HG02970 (cell line): ENCODE data around the gene STYXL2.

Experiments used
- ATAC-seq: cut with Tn5 transposase; IDR thresholded peaks from one replicate; pipeline ENCODE4 v1.9.1; 2021; ENCODE audit warnings: mild to moderate bottlenecking, moderate library complexity, moderate number of reproducible peaks; ENCODE audit not compliant: unreplicated experiment, low FRiP score

The STYXL2 gene

DNA sequence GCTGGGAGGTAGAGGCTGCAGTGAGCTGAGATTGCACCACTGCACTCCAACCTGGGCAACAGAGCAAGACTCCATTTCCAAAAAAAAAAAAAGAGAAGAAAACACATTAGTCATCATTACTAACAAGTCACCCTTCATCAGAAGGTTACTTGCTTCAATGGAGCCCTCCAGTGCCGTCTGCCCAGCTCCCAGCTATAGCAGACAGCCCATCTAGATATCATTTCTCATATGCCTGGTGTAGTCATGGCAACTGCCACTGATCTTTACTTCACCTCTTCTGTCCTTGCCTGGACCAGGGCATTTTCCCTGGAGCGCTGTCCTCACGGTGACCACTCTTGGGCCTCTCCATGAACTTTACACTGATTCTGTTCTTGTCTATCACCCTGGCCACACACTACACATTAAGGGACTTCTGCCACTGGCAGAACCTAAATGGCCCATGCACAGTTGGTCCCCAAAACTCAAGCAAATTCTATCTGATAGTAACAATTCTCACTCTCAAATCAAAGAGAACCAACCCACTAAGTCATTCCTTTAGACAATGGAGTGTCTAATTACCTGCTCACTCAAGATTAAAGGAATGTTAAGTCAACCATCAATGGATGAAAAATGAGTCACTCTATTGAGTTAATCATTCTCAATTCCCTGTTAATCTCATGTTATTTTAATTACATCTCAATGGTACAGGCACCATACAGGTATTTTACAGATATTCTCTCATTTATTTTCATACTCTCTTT is 16.6 kb upstream of the STYXL2 start:
- ATAC-seq, result no peak

DNA sequence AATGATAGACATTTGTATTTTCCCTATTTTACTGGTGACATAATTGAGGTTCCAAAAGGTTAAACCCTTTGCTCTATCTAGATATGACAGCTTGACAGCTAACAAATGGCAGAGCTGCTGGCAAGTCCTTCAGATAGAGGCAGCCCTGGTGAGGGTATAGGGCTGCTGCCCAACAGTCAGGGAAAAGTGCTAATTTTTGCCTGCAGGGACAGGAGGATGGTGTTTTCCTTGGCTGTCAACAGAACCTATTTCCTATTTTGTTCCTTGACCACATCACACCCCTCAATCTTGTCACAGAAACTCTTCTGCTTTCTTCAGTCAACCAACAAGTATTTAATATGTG is 16.0 kb upstream of the STYXL2 start:
- ATAC-seq, result no peak

DNA sequence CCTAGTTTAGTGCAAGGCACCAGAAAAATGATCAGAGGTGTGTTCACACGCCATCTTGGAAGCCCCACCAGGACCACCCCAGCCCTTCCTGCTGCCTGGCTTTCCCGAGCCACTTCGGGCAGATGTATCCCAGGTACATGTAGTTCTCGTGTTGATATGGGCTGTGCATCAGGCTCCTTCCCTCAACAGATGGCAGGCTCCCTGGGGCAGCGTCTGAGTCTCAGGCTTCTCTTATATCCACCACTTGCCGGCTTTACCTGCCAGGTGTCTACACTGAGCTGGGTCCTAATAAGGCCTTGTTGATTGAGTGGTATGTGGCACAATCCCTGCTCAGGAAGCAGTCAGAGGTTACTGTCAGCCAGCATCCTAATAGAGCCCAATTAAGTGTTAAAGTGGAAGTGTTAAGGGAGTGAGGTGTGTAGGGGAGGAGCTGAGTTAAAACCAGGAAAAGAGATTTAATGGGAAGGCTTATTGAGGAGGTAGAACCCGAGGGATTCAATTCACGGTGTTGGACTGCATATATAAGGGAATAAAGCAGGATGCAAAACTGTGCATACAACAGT is 12.2 kb upstream of the STYXL2 start:
- no peak for ATAC-seq

DNA sequence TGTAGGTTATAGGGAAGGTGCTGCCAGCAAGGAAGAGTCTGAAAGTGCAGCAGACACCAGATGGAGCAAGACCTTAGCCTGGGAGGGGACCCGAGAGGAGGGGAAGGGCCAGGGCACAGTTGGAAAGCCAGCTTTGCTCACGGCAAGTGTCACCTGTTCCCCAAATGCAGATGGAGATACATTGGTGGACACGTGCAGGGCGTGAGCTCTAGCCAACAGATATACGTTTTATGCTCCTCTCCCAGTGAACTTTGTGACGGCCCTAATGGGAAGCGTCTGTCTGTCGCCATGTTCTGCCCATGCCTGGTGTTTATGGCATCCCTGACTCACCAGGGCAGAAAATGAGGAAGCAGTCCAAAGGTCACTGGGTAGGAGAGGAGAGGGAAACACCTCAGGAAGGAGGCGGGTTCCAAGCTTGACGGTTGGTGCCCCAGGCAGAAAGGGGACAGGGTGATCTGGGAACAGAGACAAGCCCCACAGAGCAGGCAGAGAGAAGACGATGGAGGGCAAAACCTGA is 11.3 kb upstream of the STYXL2 start:
- no peak for ATAC-seq

DNA sequence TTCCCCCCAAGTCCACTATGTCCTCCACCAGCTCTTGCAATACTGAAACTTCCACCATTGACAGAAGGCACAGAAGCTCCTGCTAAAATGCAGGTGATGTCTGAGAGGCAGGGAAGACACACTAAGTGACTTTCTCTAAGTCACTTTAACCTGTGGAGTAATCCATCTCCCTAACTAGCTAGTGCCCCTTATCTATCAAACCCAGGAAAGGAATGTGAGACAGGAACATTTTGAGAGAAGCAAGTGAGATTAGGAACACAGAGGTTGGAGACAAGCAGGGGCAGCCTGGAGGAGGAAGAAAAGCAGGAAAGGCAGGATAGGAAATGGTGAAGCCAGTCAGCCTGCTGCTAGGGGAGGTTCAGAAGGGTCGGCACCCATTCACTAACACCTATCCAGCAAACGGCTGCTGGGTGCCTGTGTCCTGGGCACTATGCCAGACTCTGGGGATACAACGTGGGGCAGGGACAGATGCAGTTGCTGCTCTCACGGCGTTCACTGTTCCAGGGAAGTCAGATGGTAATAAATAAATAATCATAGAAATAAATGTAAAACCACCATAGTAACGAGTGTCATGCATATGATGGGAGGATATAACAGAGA is 10.7 kb upstream of the STYXL2 start:
- ATAC-seq, result no peak

DNA sequence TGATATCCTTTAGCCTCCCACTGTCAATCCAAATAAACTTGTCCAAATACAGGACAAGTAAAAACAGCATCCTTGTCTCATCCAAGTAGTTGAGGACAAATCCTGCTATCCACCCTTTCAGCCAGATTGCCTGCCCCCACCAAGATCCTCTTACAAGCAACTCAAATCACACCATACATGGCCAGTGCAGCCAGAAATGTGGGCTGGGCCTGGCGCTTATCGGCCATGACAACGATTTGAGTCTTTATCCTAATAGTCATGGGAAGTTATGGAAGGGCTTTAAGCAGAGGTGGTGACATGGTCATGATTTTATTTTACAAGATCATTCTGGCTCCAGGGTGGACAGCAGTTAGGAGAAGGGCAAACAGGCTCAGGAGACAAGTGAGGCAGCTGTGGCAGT is 10.0 kb upstream of the STYXL2 start:
- no peak for ATAC-seq

DNA sequence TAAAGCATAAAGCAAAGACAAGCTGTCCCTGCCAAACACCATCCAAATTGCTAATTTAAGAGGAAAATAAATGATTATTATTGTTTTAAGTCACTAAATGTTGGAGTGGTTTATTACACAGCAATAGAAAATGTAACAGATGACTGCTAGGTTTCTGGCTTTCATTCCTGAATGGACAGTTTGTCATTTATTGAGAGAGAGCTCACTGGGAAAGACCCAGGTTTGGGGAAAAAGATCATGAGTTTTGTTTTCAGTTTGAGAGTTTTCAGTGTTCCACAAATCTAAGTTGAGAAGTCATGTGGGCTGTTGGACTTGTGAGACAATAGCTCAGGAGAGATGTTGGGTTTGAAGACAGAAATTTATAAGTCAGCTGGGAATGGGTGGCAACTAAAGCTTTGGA is 9.1 kb upstream of the STYXL2 start:
- no peak for ATAC-seq

DNA sequence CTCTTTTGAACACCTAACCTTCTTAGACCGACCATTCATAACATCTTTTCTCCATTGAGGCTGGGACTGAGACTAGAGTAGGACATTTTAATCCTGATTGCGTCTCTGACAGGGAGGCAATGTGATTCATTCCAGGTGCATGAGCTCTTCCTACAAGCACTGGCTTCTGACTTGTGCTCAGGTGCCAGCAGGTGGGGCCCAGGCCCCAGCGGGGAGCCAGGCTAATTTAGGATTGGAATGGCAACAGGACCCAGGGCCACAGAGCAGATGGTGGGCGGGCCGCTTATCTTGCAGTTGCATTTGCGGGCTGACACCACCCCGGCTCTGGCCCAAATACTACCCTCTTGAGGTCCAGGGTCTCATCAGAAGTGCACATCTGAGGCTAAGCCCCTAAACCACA is 7.8 kb upstream of the STYXL2 start:
- ATAC-seq, result no peak

DNA sequence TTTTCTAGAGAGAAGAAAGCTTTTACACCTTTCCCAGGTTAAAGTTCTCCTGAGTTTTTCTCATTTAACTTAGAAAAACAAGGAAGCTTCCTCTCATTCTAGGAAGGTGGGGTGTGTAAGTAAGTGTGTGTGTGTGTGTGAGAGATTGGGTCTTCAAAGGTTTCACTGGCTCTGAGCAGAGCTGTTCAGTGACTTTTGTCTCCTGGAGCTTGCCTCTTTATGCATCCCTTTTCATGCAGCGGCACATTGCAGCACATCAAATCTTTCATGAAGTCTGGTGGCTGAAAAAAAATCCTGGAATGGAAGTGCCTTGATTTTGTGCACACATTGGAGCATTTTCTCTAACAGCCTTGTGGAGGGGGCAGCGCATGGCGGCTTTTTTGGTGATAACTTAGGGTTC is 7.1 kb upstream of the STYXL2 start:
- no peak for ATAC-seq

DNA sequence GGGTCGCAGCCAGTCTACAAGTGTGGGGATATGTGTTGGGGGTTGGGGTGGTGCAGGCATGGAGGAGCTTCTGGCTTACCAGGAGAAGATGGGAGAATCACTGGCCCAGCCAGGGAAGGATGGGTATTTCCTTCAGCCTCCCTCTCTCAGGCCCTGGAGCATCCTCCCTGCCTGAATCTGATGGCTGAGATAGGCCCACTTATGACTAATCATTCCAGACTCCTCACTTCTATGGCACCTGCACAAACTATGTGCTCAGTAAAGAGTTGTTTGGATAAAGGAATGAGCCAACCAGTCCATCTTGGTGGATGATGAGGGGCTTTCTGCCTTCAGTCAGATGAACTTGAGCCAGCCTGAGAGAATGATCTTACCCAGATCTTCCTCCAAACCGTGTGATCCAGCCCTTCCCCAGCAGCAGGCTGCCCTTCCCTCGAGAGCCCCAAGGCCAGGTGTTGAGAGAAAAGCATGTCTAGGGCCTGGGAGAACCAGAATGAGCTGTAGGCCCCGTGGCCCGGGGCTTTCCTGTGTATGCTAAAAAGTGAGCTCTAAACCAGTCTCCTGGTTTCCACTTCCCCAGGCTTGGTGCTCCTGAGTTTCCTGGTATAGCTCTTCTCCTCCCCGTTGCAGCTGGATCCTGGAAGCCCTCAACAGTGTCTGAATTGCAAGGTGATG is 5.0 kb upstream of the STYXL2 start:
- no peak for ATAC-seq

DNA sequence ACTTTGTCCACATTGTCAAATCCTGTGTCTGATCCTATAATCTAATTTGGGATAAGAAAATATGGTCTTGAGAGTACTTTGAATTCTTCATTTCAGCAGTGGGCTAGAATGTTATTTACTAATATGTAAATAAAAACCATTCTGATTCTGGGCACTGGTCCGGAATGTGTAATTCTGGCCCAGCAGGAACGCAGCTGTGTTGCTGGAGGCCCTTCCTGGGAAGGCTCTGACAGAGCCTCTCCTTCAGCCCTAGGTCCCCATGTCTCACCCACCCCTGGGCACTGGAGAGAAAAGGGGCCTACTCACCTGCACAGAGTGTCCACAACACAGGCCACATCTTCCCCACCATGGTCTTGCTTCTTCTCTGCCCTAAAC is 3.9 kb upstream of the STYXL2 start:
- no peak for ATAC-seq

DNA sequence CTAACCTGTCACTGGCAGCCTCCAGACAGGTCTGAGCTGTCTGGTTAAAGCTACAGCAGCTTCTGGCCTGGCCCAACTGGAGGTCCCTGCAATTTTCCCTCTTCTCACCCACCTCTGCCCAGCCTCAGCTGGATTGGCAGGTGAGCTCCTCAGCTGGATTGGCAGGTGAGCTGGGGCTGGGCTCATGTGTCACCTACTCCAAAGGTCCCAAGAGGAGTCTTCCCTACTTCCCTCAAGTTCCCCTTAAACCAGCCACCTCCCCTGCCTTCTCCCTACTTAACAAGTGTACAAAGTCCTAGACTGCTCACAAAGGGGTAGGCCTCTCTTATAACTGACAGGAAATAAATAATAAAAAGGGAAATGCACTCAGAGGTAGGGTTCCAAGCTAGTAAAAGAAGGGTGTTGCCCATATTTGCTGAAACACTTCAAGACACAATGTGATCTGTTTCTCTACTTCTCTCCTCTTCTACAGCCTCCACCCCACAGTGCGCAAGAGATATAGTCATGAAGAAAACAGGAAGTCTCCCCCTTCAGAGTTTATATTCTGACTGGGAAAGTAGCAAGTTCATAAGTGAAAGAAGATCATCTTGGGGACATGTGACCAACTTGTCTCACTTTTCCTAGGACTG is 3.4 kb upstream of the STYXL2 start, which contains the start of gene GPA33:
Gene GPA33, minus strand, starts transcription at position 64 of the 629 bp plus-strand sequence. CDS start 90 bp downstream, outside the sequence.
- ATAC-seq, result no peak

DNA sequence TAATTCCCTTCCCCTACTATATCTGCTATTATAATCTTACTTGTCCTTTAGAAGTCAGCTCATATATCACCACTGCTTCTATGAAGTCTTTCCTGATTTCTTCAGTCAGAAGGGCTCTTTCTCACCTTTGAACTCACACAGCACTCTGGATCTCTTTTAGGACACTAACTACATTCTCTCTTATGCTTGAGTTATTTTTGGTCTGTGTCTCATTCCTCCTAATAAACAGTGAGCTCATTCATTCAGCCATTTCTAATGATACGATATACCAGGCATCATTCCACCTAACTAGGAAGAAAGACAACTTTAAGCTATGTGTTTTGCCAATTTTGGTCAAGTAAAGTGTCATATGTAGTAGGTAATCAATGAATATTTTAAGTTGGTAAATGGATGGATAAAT is 1.2 kb upstream of the STYXL2 start:
- no peak for ATAC-seq

DNA sequence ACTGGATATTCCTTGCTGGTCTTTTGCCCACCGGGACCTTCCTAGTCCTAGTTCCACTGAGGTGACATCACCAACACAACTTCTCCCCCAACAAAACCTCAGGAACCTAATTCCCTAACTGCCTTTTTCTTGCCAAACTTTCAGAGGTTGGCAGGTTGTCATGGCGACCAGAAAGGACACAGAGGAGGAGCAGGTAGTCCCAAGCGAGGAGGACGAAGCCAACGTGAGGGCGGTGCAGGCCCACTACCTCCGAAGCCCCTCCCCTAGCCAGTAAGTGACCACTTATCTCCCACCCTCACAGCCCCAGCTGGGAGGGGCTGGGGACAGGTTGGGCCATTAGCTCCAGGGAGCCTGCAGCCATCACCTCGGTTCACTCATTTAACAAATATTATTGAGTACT is 815 bp downstream of the STYXL2 start:
- no peak for ATAC-seq

DNA sequence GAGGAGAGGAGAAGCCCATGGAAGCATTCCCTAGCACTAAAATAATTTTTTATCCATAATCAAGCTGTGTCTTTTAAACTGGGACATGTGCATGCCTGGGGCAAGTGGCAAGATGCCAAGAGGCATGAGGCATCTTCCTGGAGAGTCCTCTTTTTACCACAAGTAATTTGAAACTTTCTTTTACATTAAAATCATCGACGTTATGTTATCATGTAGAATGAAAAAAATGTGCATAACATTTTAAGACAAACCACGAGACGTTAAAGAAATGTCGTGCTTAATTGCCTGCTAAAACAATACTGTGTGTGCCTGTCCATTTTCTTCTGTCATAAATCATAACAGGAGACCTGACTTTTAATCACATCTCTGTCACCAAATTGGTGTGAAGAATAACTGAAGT is 1.5 kb downstream of the STYXL2 start:
- ATAC-seq, result no peak

DNA sequence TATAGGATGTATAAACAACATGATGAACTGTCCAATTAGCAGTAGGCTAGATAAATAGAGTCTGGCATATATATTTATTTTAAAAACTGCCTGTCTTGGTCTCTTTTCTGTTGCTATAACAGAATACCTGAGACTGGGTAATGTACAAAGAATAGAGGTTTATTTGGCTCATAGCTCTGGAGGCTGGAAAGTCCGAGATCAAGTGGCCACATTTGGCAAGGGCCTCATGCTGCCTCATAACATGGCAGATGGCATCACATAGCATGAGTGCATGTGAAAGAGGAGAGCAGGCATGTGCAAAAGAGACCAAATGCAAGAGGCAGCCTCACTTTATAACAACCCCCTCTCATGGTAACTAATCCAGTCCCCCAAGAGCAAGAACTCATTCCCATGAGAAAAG is 6.0 kb downstream of the STYXL2 start:
- ATAC-seq, result no peak

DNA sequence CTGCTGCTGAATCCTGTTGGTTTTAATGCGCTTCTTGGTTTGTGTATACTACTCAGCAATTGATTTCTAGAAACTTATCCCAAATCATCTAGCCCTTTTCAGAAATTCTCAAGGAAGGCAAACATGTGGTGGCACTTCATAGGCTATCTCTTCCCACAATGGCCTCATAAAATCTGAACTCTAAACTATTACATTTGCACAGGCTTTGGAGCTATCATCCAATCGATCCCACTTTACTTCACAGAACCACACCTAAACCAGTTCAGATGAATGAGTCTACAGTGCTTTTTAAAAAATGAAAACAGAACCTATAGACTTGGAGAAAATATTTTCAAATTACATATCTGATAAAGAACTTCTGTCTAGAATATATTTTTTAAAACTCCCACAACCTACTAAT is 6.9 kb downstream of the STYXL2 start:
- ATAC-seq, result no peak

DNA sequence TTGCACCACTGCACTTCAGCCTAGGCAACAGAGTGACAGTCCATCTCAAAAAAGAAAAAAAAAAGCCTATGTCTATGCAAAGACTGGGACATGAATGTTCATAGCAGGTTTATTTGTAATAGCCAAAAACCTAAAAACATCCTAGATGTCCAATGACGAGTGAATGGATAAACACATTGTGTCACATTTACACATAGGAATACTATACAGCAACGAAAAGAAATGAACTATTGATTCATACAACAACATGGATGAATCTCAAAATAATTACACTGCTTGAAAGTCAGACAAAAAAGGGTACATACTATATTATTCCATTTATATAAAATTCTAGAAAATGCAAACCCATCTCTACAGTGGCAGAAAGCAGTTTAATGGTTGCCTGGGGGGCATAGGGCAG is 7.9 kb downstream of the STYXL2 start:
- no peak for ATAC-seq

DNA sequence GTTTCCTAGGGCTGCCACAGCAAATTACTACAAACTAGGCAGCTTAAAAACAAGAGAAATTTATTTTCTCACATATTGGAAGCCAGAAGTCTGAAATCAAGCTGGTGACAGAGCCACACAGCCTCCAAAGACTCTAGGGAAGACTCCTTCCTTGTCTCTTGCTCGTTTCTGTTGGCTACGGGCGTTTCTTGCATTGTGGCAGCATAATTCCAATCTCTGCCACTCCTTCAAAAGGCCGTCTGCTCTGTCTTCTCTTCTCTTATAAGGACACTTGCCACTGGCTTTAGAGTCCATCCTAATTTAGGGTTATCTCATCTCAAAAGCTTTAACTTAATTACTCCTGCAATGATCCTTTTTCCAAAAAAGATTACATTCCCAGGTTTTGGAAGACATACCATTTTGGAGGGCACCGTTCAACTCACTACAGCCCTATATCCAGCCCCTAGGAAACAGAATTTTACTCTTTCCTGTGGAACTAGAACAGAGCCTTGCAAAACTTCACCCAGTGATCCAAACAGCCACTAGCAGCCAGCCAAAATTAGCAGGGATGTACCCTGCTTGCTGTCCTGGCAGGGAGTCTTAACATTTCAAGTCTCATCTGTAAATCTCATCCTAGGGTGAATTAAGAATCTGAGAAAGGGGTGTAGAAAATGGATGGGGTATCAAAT is 9.2 kb downstream of the STYXL2 start:
- ATAC-seq, result no peak

DNA sequence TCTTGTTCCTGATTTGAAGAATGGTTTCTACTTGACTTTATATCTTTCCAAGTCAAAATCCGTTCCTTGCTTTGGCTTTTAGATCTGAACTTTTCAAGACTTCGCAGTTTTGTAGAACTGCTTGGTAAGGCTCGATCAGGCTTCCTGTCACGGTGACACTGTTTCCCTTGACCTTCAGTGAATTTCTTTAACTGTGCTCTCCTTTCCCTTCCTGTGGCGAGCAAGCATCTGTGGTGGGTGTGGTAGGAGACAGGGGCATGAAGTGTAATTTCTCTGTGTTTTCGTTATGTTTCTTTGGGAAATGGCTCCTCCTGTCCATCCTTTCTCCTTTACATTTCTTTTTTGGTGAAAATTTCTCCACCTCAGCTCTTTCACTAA is 10.4 kb downstream of the STYXL2 start:
- ATAC-seq, result peak; percentile 57
